Endothelial cell of umbilical vein (primary cell): Measurements from ENCODE around the gene ID2. TPM values are rescaled to one million over a fixed set of nuclear protein-coding genes. Genes with fewer than 3 reads are reported as not detected.

Experiments
- BruUV-seq: library from RNA; stranded (reverse); fragments of 400-500 nt; replicated peaks from 2 replicates; lab custom pipeline; 2021; lab: Mats Ljungman, UMichigan
- CTCF ChIA-PET: fragments of 300-600, 350-600 bp; sonication (Branson Sonifier 250); formaldehyde crosslinking; loops from one replicate; lab custom pipeline; 2021; ENCODE audit warnings: antibody characterized with exemption, inconsistent platforms; lab: Charles Lee
- POLR2A ChIA-PET: fragments of 300-600, 350-600 bp; sonication (Branson Sonifier 250); formaldehyde crosslinking; loops from one replicate; lab custom pipeline; 2021; ENCODE audit warnings: antibody characterized with exemption, inconsistent platforms; lab: Charles Lee
- DNase-seq: peaks from one replicate; pipeline ENCODE4 v3.0.0-alpha.2; 2011; ENCODE audit warnings: low read depth, low spot score
- FAIRE-seq: peaks from 2 replicates; lab custom pipeline; 2011; peaks lifted over from hg19 to GRCh38; lab: Jason Lieb, UNC
- H2AFZ ChIP-seq: 2 replicates; pipeline ENCODE4 v1.6.0; 2012; ENCODE audit warnings: low read depth, low read length, control low read depth, inconsistent platforms
- H3K27ac ChIP-seq: 2 replicates; pipeline ENCODE4 v1.5.1; 2011; ENCODE audit warnings: low read depth, mild to moderate bottlenecking, control low read depth, low read length, moderate library complexity; ENCODE audit not compliant: insufficient read depth
- H3K27me3 ChIP-seq, 2 experiments: 2 replicates each; pipeline versions ENCODE4 v1.6.0 to v1.6.1; 2011; ENCODE audit warnings: low read length in 2 of 2, mixed read lengths in 1 of 2; ENCODE audit not compliant: control insufficient read depth in 2 of 2, insufficient read depth in 2 of 2
- H3K36me3 ChIP-seq, 2 experiments: 2 replicates in 1 of 2; 3 replicates in 1 of 2; pipeline ENCODE4 v1.5.1; 2011; ENCODE audit warnings: low read length in 2 of 2, mild to moderate bottlenecking in 1 of 2, moderate library complexity in 1 of 2; ENCODE audit not compliant: control insufficient read depth in 2 of 2, insufficient read depth in 2 of 2; ENCODE audit errors: extremely low read depth in 1 of 2
- H3K4me1 ChIP-seq: 3 replicates; pipeline ENCODE4 v1.5.1; 2011; ENCODE audit warnings: mild to moderate bottlenecking, low read length; ENCODE audit not compliant: control insufficient read depth, insufficient read depth; ENCODE audit errors: extremely low read depth
- H3K4me2 ChIP-seq: 2 replicates; pipeline ENCODE4 v1.6.1; 2011; ENCODE audit warnings: low read length, control low read depth, mixed read lengths; ENCODE audit not compliant: insufficient read depth
- H3K4me3 ChIP-seq, 3 experiments: fragments of 200-600 bp in 1 of 3; sonication (generic), shearing (Covaris generic) in 1 of 3; replicated peaks in 1 of 3; 2 replicates each; pipeline ENCODE4 v1.5.1; 2011 to 2016; ENCODE audit warnings: control low read depth in 3 of 3, low read length in 3 of 3, mild to moderate bottlenecking in 2 of 3, inconsistent platforms in 1 of 3, low read depth in 1 of 3, moderate library complexity in 1 of 3; ENCODE audit not compliant: insufficient read depth in 1 of 3
- H3K79me2 ChIP-seq: 2 replicates; pipeline ENCODE4 v1.6.0; 2012; ENCODE audit warnings: low read length, inconsistent platforms; ENCODE audit not compliant: control insufficient read depth, insufficient read depth
- H3K9ac ChIP-seq: replicated peaks from 2 replicates; pipeline ENCODE3; 2011; ENCODE audit warnings: low read length, control low read depth; ENCODE audit not compliant: insufficient read depth; ENCODE audit errors: extremely low read depth
- H3K9me1 ChIP-seq: replicated peaks from 3 replicates; pipeline ENCODE4 v1.6.0; 2011; ENCODE audit warnings: mild to moderate bottlenecking, low read length; ENCODE audit not compliant: control insufficient read depth, insufficient read depth; ENCODE audit errors: extremely low read depth
- H3K9me3 ChIP-seq: replicated peaks from 2 replicates; pipeline ENCODE4 v1.5.1; 2012; ENCODE audit warnings: low read length, inconsistent platforms; ENCODE audit not compliant: control insufficient read depth, insufficient read depth
- H4K20me1 ChIP-seq: replicated peaks from 2 replicates; pipeline ENCODE3; 2011; ENCODE audit warnings: mild to moderate bottlenecking, low read length; ENCODE audit not compliant: control insufficient read depth, insufficient read depth; ENCODE audit errors: extremely low read depth
- JUN ChIP-seq: IDR thresholded peaks from 2 replicates; pipeline ENCODE4 v1.6.1; 2011; ENCODE audit warnings: borderline replicate concordance, low read depth; ENCODE audit not compliant: insufficient read length, insufficient read depth
- MAX ChIP-seq: IDR thresholded peaks from 2 replicates; pipeline ENCODE4 v1.6.1; 2011; ENCODE audit not compliant: insufficient read depth, insufficient read length
- MYC ChIP-seq: IDR thresholded peaks from one replicate; pipeline ENCODE4 v1.6.1; 2011; ENCODE audit warnings: mild to moderate bottlenecking, low read depth, low read length
- POLR2A ChIP-seq: IDR thresholded peaks from 2 replicates; pipeline ENCODE4 v1.6.1; 2012; ENCODE audit warnings: low read depth, mild to moderate bottlenecking, control low read depth, low read length
- POLR2AphosphoS5 ChIP-seq: IDR thresholded peaks from 2 replicates; pipeline ENCODE4 v1.6.1; 2012; ENCODE audit warnings: low read depth, mild to moderate bottlenecking, control low read depth, low read length, moderate library complexity; ENCODE audit not compliant: insufficient read depth
- dilution Hi-C: fragments of 300-500 bp; cut with MboI; formaldehyde crosslinking; loops from one replicate; pipeline ENCODE4 v1.15.0; 2019; ENCODE audit warnings: low sequenced_read_pairs; ENCODE audit not compliant: extremely low pct_ligation_motif_present
- intact Hi-C: fragments of 100-400 bp; cut with micrococcal nuclease; formaldehyde crosslinking; loops from one replicate; pipeline ENCODE4 v1.10.0; 2022
- polyA plus RNA-seq, 4 experiments: library from polyadenylated mRNA; depleted of rRNA in 3 of 4; stranded (reverse) in 3 of 4; unstranded in 1 of 4; fragments of >200 nt; gene quantifications; 2 replicates each; pipeline versions ENCODE4 v1.2.1 to v1.2.3, GENCODE V29; 2011 to 2012; ENCODE audit warnings: missing spikeins in 1 of 4
- total RNA-seq: library from RNA; stranded (reverse); gene quantifications from 2 replicates; pipeline ENCODE4 v1.2.3, GENCODE V29; 2021
- TF ChIP-seq, protein P1 (sequence below), 2 donors: IDR thresholded peaks; 1 replicate in 1 of 2; 2 replicates in 1 of 2; pipeline ENCODE4 v1.5.1; 2011; ENCODE audit warnings: low read length in 2 of 2, mild to moderate bottlenecking in 2 of 2, moderate library complexity in 2 of 2, control low read depth in 1 of 2, inconsistent platforms in 1 of 2, low read depth in 1 of 2; ENCODE audit not compliant: insufficient read depth in 1 of 2; ENCODE audit errors: extremely low read depth in 1 of 2

Gene ID2
- total and polyA plus RNA-seq, 2 donors (not counting 3 experiments of a cell fraction or from before 2014, with no cell fraction given) = 4.1 to 29.1 TPM

DNA sequence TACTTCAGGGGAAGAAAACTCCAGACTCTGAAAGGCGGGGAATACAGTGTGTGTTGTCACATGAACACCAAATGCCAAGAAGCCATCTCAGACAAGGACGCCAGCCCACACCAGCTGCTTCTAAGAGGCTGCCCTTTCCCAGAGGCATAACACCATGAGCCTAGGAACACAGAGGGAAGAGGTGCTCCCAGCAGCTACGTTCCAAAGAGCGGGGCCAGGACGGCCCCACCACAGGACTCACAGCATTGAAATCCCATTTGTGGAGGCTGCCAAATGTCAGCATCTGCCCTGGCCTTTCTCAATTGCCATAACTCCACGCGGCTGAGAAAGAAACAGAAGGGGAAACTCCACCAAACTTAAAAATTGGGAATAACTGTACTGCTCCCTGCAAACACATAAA lies 20.1 kb upstream of the ID2 start:
- H3K9me1 ChIP-seq = no peaks in the 10 kb centered on the region
- dilution Hi-C loops = no loop called here
- H3K4me1 ChIP-seq = no peaks in the 10 kb centered on the region
- H3K27me3 ChIP-seq = no peaks in the 10 kb centered on the region
- no peaks in the 10 kb centered on the region for H3K36me3 ChIP-seq
- no peaks in the 10 kb centered on the region for H3K9me3 ChIP-seq
- no TSS peak for BruUV-seq
- intact Hi-C loops = no loop called here
- H2AFZ ChIP-seq = no peak overlapping the region
- no peak overlapping the region for H3K4me3 ChIP-seq
- CTCF ChIA-PET = no interaction called here
- no peak overlapping the region for H3K4me2 ChIP-seq
- TF ChIP-seq JUN = no peak
- TF ChIP-seq, protein P1, sequence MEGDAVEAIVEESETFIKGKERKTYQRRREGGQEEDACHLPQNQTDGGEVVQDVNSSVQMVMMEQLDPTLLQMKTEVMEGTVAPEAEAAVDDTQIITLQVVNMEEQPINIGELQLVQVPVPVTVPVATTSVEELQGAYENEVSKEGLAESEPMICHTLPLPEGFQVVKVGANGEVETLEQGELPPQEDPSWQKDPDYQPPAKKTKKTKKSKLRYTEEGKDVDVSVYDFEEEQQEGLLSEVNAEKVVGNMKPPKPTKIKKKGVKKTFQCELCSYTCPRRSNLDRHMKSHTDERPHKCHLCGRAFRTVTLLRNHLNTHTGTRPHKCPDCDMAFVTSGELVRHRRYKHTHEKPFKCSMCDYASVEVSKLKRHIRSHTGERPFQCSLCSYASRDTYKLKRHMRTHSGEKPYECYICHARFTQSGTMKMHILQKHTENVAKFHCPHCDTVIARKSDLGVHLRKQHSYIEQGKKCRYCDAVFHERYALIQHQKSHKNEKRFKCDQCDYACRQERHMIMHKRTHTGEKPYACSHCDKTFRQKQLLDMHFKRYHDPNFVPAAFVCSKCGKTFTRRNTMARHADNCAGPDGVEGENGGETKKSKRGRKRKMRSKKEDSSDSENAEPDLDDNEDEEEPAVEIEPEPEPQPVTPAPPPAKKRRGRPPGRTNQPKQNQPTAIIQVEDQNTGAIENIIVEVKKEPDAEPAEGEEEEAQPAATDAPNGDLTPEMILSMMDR (IDR thresholded peaks at IDR 0.05; ENCODE audit: extremely low read depth in 1 of 2, insufficient read depth in 1 of 2, low read depth in 1 of 2, low read length in 2 of 2) = no peak
- no peak for TF ChIP-seq POLR2A
- no peak for TF ChIP-seq MAX
- no peak for TF ChIP-seq MYC
- TF ChIP-seq POLR2AphosphoS5 = no peak
- no peaks in the 10 kb centered on the region for H3K79me2 ChIP-seq
- DNase-seq (no peak), FAIRE-seq (no peak)
- H3K9ac ChIP-seq = no peak overlapping the region
- H3K27ac ChIP-seq = no peak overlapping the region
- POLR2A ChIA-PET = no interaction called here
- no peaks in the 10 kb centered on the region for H4K20me1 ChIP-seq
